ENCODE data around the gene F7. TPM values are rescaled to one million over a fixed set of nuclear protein-coding genes. Genes with fewer than 3 reads are reported as not detected.

Gene F7
- total and polyA plus RNA-seq, 4 donors: 0.04 to 0.26 (median 0.14) TPM

- peaks cover 0 to 5% (median 2%) of the 10 kb centered on the region in 5 donors for H3K4me1 ChIP-seq (ENCODE audit: control insufficient read depth in 5 of 5, insufficient read depth in 5 of 5, low read length in 5 of 5)
- no peak overlapping the region for H3K27ac ChIP-seq (ENCODE audit: low read depth in 1 of 2, low read length in 1 of 2)
- ATAC-seq (ENCODE audit: insufficient read depth, low FRiP score) (no peak), DNase-seq (no peak)
- 88 to 89% methylated on average over 10 of the region's 10 CpGs for WGBS, 2 donors
- H3K4me3 ChIP-seq: no peak overlapping the region
- H3K9ac ChIP-seq (ENCODE audit: insufficient read depth in 1 of 2, low read length in 2 of 2): no peak overlapping the region
- no peaks in the 10 kb centered on the region for H3K27me3 ChIP-seq (ENCODE audit: control insufficient read depth in 3 of 3, insufficient read depth in 3 of 3, low read length in 2 of 3)
- TF ChIP-seq, protein P1, sequence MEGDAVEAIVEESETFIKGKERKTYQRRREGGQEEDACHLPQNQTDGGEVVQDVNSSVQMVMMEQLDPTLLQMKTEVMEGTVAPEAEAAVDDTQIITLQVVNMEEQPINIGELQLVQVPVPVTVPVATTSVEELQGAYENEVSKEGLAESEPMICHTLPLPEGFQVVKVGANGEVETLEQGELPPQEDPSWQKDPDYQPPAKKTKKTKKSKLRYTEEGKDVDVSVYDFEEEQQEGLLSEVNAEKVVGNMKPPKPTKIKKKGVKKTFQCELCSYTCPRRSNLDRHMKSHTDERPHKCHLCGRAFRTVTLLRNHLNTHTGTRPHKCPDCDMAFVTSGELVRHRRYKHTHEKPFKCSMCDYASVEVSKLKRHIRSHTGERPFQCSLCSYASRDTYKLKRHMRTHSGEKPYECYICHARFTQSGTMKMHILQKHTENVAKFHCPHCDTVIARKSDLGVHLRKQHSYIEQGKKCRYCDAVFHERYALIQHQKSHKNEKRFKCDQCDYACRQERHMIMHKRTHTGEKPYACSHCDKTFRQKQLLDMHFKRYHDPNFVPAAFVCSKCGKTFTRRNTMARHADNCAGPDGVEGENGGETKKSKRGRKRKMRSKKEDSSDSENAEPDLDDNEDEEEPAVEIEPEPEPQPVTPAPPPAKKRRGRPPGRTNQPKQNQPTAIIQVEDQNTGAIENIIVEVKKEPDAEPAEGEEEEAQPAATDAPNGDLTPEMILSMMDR (IDR thresholded peaks at IDR 0.05; ENCODE audit: control extremely low read depth, extremely low read depth): no peak
- H3K36me3 ChIP-seq (ENCODE audit: control insufficient read depth in 4 of 4, insufficient read depth in 4 of 4, low read length in 4 of 4): peaks cover 0 to 20% (median 2%) of the 10 kb centered on the region in 4 donors
- no peaks in the 10 kb centered on the region for H3K9me3 ChIP-seq (ENCODE audit: control insufficient read depth in 4 of 4, insufficient read depth in 3 of 4, low read length in 3 of 4)
Observed at GRCh38 chr13:113083022-113083373, 22.6 kb upstream of the F7 start.

- H3K9ac ChIP-seq (ENCODE audit: insufficient read depth in 1 of 2, low read length in 2 of 2): no peak overlapping the region
- 69 to 79% methylated on average over 18 of the region's 18 CpGs for WGBS, 2 donors
Observed at GRCh38 chr13:113083402-113084061, 22.1 kb upstream of the F7 start.

GRCh38 chr13:113084094-113084942 lies 21.3 kb upstream of the F7 start:
- Histone ChIP-seq H3K4me3 (no peak overlapping the region), H3K9me3 (ENCODE audit: control insufficient read depth in 4 of 4, insufficient read depth in 3 of 4, low read length in 3 of 4) (no peaks in the 10 kb centered on the region), H3K36me3 (ENCODE audit: control insufficient read depth in 4 of 4, insufficient read depth in 4 of 4, low read length in 4 of 4) (peaks cover 0 to 23% (median 4%) of the 10 kb centered on the region in 4 donors), H3K27me3 (ENCODE audit: control insufficient read depth in 3 of 3, insufficient read depth in 3 of 3, low read length in 2 of 3) (no peaks in the 10 kb centered on the region), H3K9ac (ENCODE audit: insufficient read depth in 1 of 2, low read length in 2 of 2) (no peak overlapping the region), H3K27ac (ENCODE audit: low read depth in 1 of 2, low read length in 1 of 2) (no peak overlapping the region), H3K4me1 (ENCODE audit: control insufficient read depth in 5 of 5, insufficient read depth in 5 of 5, low read length in 5 of 5) (peaks cover 0 to 2% (median 0%) of the 10 kb centered on the region in 5 donors)
- 94 to 95% methylated on average over 25 of the region's 25 CpGs for whole genome bisulfite sequencing, 2 donors
- no peak for ATAC-seq (ENCODE audit: insufficient read depth, low FRiP score)
- TF ChIP-seq, protein P1 (IDR thresholded peaks at IDR 0.05; ENCODE audit: control extremely low read depth, extremely low read depth): no peak
- DNase-seq: no peak

More at GRCh38 chr13:113083402-113084061, 22.1 kb upstream of the F7 start:
- Histone ChIP-seq H3K4me1 (ENCODE audit: control insufficient read depth in 5 of 5, insufficient read depth in 5 of 5, low read length in 5 of 5) (peaks cover 0 to 5% (median 2%) of the 10 kb centered on the region in 5 donors), H3K9me3 (ENCODE audit: control insufficient read depth in 4 of 4, insufficient read depth in 3 of 4, low read length in 3 of 4) (no peaks in the 10 kb centered on the region), H3K36me3 (ENCODE audit: control insufficient read depth in 4 of 4, insufficient read depth in 4 of 4, low read length in 4 of 4) (peaks cover 0 to 24% (median 4%) of the 10 kb centered on the region in 4 donors), H3K27ac (ENCODE audit: low read depth in 1 of 2, low read length in 1 of 2) (peak overlapping the region in 1 of 2 donors; percentile 48), H3K4me3 (no peak overlapping the region), H3K27me3 (ENCODE audit: control insufficient read depth in 3 of 3, insufficient read depth in 3 of 3, low read length in 2 of 3) (no peaks in the 10 kb centered on the region)
- TF ChIP-seq, protein P1 (IDR thresholded peaks at IDR 0.05; ENCODE audit: control extremely low read depth, extremely low read depth): no peak
- DNase-seq (peak; percentile 20 to 74 (median 57)), ATAC-seq (ENCODE audit: insufficient read depth, low FRiP score) (no peak)
